Natural killer cell treated with Interleukin-12 subunit alpha and Interleukin-12 subunit beta and Interleukin-15 and Interleukin-18, amount 100 ng/mL, for 72 hours (primary cell): ENCODE measurements around the gene UCK2. TPM values are rescaled to one million over a fixed set of nuclear protein-coding genes. Genes with fewer than 3 reads are reported as not detected.
A peak's percentile ranks its signal among the peaks of the same experiment; 100 is the strongest.

Experiments used
- ATAC-seq, 2 donors: fragments of 150-1000 bp; cut with Tn5 transposase in 1 of 2; sonication (Bioruptor Pico), chemical (Tn5 transposase) in 1 of 2; 2 replicates each; pipeline ENCODE4 v1.10.0; 2021
- DNase-seq: peaks from one replicate; pipeline ENCODE4 v3.0.0; 2022; ENCODE audit warnings: low spot score
- H3K27ac Mint-ChIP-seq, 2 donors: 1 replicate in 1 of 2; 2 replicates in 1 of 2; pipeline ENCODE4 v1.8.0; 2022; ENCODE audit warnings: mixed read lengths in 2 of 2, mild to moderate bottlenecking in 1 of 2, moderate library complexity in 1 of 2
- H3K27me3 Mint-ChIP-seq, 2 donors: 1 replicate in 1 of 2; 2 replicates in 1 of 2; pipeline ENCODE4 v1.8.0; 2022; ENCODE audit warnings: mixed read lengths in 2 of 2
- H3K36me3 Mint-ChIP-seq: one replicate; pipeline ENCODE4 v1.8.0; 2022; ENCODE audit warnings: mixed read lengths
- H3K4me1 Mint-ChIP-seq, 2 donors: 1 replicate in 1 of 2; 2 replicates in 1 of 2; pipeline ENCODE4 v1.8.0; 2022; ENCODE audit warnings: low read depth in 2 of 2, mixed read lengths in 2 of 2, mild to moderate bottlenecking in 1 of 2
- H3K4me3 Mint-ChIP-seq: one replicate; pipeline ENCODE4 v1.8.0; 2022; ENCODE audit warnings: mixed read lengths
- H3K9me3 Mint-ChIP-seq: 2 replicates; pipeline ENCODE4 v1.8.0; 2022; ENCODE audit warnings: mixed read lengths
- total RNA-seq, 2 donors: library from RNA; stranded (reverse); gene quantifications; one replicate each; pipeline ENCODE4 v1.2.3, GENCODE V29; 2022

UCK2 gene
- total RNA-seq, 2 donors from 2014 or later, result 43.4 to 83.3 TPM

GRCh38 chr1:165884009-165884689 lies 56.7 kb downstream of the UCK2 start:
- H3K36me3 Mint-ChIP-seq, result no peaks in the 10 kb centered on the region
- H3K4me3 Mint-ChIP-seq, result no peak overlapping the region
- no peak for ATAC-seq
- no peak for DNase-seq
- H3K9me3 Mint-ChIP-seq, result no peaks in the 10 kb centered on the region
- H3K27ac Mint-ChIP-seq, result peak overlapping the region in 1 of 2 donors; percentile 83
- H3K4me1 Mint-ChIP-seq, result peaks cover 27 to 33% of the 10 kb centered on the region in 2 donors
- no peaks in the 10 kb centered on the region for H3K27me3 Mint-ChIP-seq

GRCh38 chr1:165884690-165885304 lies 57.4 kb downstream of the UCK2 start:
- Mint-ChIP-seq H3K27me3 (no peaks in the 10 kb centered on the region), H3K27ac (peak overlapping the region in 1 of 2 donors; percentile 83), H3K9me3 (no peaks in the 10 kb centered on the region), H3K4me3 (no peak overlapping the region), H3K36me3 (no peaks in the 10 kb centered on the region), H3K4me1 (peaks cover 26 to 29% of the 10 kb centered on the region in 2 donors)
- DNase-seq, result no peak
- ATAC-seq, result no peak

- DNase-seq, result no peak
- no peaks in the 10 kb centered on the region for H3K27me3 Mint-ChIP-seq
Measured at GRCh38 chr1:165885305-165885694, 57.9 kb downstream of the UCK2 start.

GRCh38 chr1:165886193-165886592 lies 58.8 kb downstream of the UCK2 start:
- Mint-ChIP-seq H3K27me3 (no peaks in the 10 kb centered on the region), H3K9me3 (no peaks in the 10 kb centered on the region), H3K36me3 (no peaks in the 10 kb centered on the region), H3K4me1 (peaks cover 23 to 27% of the 10 kb centered on the region in 2 donors), H3K4me3 (no peak overlapping the region), H3K27ac (peak overlapping the region in 1 of 2 donors; percentile 13)
- no peak for ATAC-seq
- no peak for DNase-seq

More at GRCh38 chr1:165885305-165885694, 57.9 kb downstream of the UCK2 start:
- Mint-ChIP-seq H3K36me3 (no peaks in the 10 kb centered on the region), H3K4me3 (no peak overlapping the region), H3K27ac (no peak overlapping the region), H3K4me1 (peaks cover 26 to 28% of the 10 kb centered on the region in 2 donors), H3K9me3 (no peaks in the 10 kb centered on the region)
- no peak for ATAC-seq

DNA sequence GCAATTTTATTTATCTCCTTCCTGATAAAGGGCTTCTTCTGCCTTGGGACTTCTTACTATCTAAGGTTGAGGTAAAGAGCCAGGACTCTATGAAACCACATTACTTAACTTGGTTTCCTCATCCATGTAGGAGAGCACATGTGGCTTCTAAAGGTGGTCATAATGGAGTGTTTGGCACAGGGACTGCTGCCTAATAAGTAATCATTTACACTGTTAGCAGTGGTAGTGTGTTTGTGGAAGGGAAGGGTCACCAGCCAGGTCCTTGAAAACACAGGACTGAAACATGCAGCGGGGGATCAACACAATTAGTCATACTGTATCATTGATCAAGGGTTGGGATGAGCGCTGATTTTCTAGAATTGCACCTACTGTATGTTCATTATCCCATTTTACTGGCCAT lies 59.6 kb downstream of the UCK2 start:
- Mint-ChIP-seq H3K36me3 (peaks cover 5% of the 10 kb centered on the region), H3K9me3 (no peaks in the 10 kb centered on the region), H3K4me1 (peaks cover 20 to 29% of the 10 kb centered on the region in 2 donors), H3K4me3 (no peak overlapping the region), H3K27ac (no peak overlapping the region), H3K27me3 (no peaks in the 10 kb centered on the region)
- DNase-seq (no peak), ATAC-seq (no peak)

DNA sequence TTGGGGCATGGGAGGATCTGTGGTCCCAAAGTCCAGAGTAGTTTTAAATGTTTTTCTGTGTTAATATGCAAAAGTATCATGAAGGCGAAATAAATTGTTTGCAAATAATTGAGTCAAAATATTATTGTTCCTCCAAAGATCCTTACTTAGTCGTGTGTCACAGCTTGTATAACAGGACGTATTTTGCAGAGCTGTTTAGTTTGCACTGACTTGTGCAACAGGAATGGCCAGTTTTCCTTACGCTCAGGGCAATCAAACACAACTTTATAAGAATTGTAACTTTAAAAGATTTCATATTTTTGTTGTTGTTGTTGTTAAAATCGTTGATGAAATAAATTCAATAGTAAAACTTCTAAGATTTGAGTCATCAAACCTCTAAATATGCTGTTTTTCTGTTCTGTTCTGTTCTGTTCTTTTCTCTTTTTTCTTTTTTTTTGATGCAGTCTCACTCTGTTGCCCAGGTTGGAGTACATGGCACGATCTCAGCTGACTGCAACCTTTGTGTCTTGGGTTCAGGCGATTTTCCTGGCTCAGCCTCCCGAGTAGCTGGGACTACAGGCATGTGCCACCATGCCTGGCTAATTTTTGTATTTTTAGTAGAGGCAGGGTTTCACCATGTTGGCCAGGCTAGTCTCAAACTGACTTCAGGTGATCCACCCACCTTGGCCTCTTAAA lies 60.6 kb downstream of the UCK2 start:
- DNase-seq, result no peak
- H3K9me3 Mint-ChIP-seq, result no peaks in the 10 kb centered on the region
- H3K4me1 Mint-ChIP-seq, result peaks cover 18 to 28% of the 10 kb centered on the region in 2 donors
- peak overlapping the region in 1 of 2 donors; percentile 32 for H3K27ac Mint-ChIP-seq
- no peaks in the 10 kb centered on the region for H3K27me3 Mint-ChIP-seq
- no peak for ATAC-seq
- H3K4me3 Mint-ChIP-seq, result no peak overlapping the region
- H3K36me3 Mint-ChIP-seq, result peaks cover 12% of the 10 kb centered on the region

DNA sequence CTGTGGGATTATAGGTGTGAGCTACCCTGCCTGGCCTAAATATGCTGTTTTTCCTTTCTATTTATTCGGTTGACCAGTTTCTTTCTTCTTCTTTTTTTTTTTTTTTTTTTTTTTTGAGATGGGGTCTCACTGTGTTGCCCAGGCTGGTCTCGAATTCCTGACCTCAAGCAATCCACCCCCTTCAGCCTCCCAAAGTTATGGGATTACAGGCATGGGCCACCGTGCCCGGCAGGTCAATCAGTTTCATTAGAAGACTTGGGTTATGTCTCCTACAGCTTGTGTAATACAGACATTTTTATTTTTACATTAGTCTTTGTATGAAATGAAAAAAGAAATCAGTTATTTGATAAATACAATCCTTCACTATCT lies 61.1 kb downstream of the UCK2 start:
- Mint-ChIP-seq H3K27ac (peak overlapping the region in 1 of 2 donors; percentile 32), H3K27me3 (no peaks in the 10 kb centered on the region), H3K36me3 (peaks cover 12% of the 10 kb centered on the region), H3K9me3 (no peaks in the 10 kb centered on the region), H3K4me1 (peaks cover 12 to 25% of the 10 kb centered on the region in 2 donors), H3K4me3 (no peak overlapping the region)
- DNase-seq (no peak), ATAC-seq (no peak)

DNA sequence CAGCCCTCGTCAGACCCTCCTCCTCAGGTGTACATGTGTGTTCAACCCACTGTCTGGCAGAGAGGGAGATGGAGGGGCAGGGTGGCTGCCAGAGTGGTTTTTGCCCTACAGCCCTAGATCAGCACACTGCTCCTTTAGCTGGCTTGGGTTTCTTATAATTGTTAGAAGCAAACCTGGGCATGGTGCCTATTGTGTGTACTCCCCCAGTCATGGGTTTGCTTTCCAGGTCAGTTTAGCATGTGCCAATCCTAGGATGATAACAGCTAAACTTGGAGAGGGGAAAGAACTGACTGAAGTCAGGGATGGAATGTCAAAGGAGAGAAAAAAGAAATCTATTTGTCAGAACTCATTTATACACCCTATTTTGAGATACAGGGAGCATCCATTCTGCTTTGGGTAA lies 63.3 kb downstream of the UCK2 start:
- DNase-seq (no peak), ATAC-seq (no peak)
- no peak overlapping the region for H3K4me3 Mint-ChIP-seq
- no peak overlapping the region for H3K27ac Mint-ChIP-seq
- H3K9me3 Mint-ChIP-seq, result no peaks in the 10 kb centered on the region
- peaks cover 10 to 15% of the 10 kb centered on the region in 2 donors for H3K4me1 Mint-ChIP-seq
- H3K36me3 Mint-ChIP-seq, result peaks cover 12% of the 10 kb centered on the region
- H3K27me3 Mint-ChIP-seq, result no peaks in the 10 kb centered on the region

GRCh38 chr1:165891111-165891860 lies 63.9 kb downstream of the UCK2 start:
- H3K27me3 Mint-ChIP-seq, result no peaks in the 10 kb centered on the region
- no peak for DNase-seq
- peaks cover 12% of the 10 kb centered on the region for H3K36me3 Mint-ChIP-seq
- H3K4me1 Mint-ChIP-seq, result peaks cover 6 to 14% of the 10 kb centered on the region in 2 donors
- no peaks in the 10 kb centered on the region for H3K9me3 Mint-ChIP-seq
- H3K27ac Mint-ChIP-seq, result no peak overlapping the region
- ATAC-seq, result no peak
- H3K4me3 Mint-ChIP-seq, result no peak overlapping the region

DNA sequence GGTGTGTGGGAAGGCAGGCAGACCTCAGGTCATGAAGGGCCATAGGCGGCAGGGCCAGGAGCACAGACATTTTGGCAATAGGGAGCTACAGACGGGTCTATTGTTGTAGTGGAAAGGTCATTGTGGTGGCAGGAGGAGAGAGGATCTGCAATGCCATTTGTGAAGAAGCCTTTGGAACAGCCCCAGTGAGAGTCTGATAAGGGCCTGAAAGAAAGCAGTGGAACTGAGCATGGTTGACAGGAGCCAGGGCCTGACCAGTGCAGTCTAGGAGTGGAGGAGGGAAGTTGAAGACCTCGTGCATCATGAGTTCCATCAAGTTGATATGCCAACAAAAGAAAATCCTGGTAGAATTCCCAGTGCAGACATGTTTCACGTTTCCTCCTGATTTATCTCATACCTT lies 65.5 kb downstream of the UCK2 start:
- no peak for ATAC-seq
- Mint-ChIP-seq H3K36me3 (peaks cover 12% of the 10 kb centered on the region), H3K27ac (no peak overlapping the region), H3K4me3 (no peak overlapping the region), H3K9me3 (no peaks in the 10 kb centered on the region), H3K4me1 (peaks cover 14 to 22% of the 10 kb centered on the region in 2 donors), H3K27me3 (no peaks in the 10 kb centered on the region)
- no peak for DNase-seq

GRCh38 chr1:165893507-165893906 lies 66.1 kb downstream of the UCK2 start:
- H3K4me3 Mint-ChIP-seq, result no peak overlapping the region
- no peaks in the 10 kb centered on the region for H3K27me3 Mint-ChIP-seq
- no peaks in the 10 kb centered on the region for H3K9me3 Mint-ChIP-seq
- H3K27ac Mint-ChIP-seq, result no peak overlapping the region
- ATAC-seq (no peak), DNase-seq (no peak)
- H3K36me3 Mint-ChIP-seq, result peaks cover 12% of the 10 kb centered on the region
- H3K4me1 Mint-ChIP-seq, result peaks cover 16 to 26% of the 10 kb centered on the region in 2 donors

DNA sequence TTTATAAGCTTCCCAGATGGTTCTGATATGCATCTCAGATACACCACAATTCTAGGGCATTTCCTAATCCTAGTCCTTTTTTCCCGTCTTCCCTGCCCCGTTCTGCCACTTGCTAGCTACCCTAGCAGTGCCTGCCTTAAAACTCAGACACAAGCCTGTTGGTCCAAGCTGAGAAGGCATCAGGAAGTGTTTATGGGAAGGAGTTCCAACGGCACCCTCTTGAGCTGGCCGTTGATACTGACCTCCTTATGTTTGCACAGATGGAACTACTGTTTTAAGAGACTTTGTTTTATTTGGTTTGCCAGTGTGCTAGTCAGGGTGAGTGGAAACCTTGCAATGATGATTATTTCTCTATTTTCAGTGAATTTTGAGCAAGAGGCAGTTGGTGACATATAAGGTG lies 67.2 kb downstream of the UCK2 start:
- H3K4me1 Mint-ChIP-seq, result peaks cover 16 to 26% of the 10 kb centered on the region in 2 donors
- no peaks in the 10 kb centered on the region for H3K27me3 Mint-ChIP-seq
- H3K36me3 Mint-ChIP-seq, result peaks cover 12% of the 10 kb centered on the region
- H3K4me3 Mint-ChIP-seq, result no peak overlapping the region
- DNase-seq (no peak), ATAC-seq (no peak)
- no peaks in the 10 kb centered on the region for H3K9me3 Mint-ChIP-seq
- no peak overlapping the region for H3K27ac Mint-ChIP-seq

DNA sequence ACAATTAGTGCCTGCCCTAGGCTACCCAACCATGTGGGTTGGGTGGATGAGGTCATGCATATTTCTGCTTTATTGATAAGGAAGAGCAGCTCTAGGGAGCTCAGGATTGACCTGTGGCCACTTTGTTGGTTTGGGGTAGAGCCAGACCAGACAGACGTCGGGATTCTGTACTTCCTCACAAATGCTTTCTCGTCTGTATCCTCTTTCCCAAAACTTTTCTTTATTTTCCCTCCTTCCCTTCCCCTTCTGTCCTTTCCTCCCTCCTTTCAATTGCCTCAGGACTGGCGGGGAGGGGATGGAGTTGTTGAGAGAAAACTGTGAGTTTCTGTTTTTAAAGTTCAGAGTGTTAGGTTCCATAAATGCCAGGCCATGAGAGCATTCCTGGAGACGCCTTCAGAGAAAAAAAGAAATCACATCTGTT lies 68.0 kb downstream of the UCK2 start:
- DNase-seq, result no peak
- no peak for ATAC-seq
- Mint-ChIP-seq H3K9me3 (no peaks in the 10 kb centered on the region), H3K4me3 (no peak overlapping the region), H3K27ac (no peak overlapping the region), H3K4me1 (peaks cover 16 to 26% of the 10 kb centered on the region in 2 donors), H3K36me3 (peaks cover 12% of the 10 kb centered on the region), H3K27me3 (no peaks in the 10 kb centered on the region)
